Measurements from ENCODE around the gene ATXN10. TPM values are rescaled to one million over a fixed set of nuclear protein-coding genes. Genes with fewer than 3 reads are reported as not detected.

ATXN10 gene
- total RNA-seq, 2 experiments from 2014 or later, result 43.8 to 48.0 TPM

DNA sequence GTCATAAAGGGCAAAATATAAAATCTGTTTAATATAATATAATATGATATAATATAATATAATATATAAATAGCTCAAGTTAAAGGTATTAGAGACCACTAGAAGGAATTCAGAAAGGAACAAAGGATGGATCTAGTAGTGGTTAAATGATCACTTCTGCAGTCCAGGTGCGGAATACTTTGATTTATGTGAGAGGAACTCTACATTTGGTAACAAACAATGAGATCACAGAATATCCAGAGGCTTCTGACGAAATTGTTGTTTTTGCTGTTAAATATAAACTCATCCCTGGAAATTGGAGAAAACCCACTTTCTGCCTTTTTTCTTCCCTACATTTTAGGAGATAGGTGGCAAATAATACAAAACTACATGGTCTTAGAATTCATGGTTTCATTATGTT is 36.0 kb downstream of the ATXN10 start:
- Mint-ChIP-seq H3K27ac (no peak overlapping the region), H3K9me3 (no peaks in the 10 kb centered on the region), H3K36me3 (ENCODE audit: low read depth) (peaks cover 90% of the 10 kb centered on the region), H3K4me3 (no peak overlapping the region), H3K4me1 (ENCODE audit: low read depth) (peaks cover 21% of the 10 kb centered on the region), H3K27me3 (no peaks in the 10 kb centered on the region)
- no peak for DNase-seq
- Histone ChIP-seq H3K9me3 (ENCODE audit: control insufficient read depth in 1 of 2, insufficient read depth in 1 of 2, low read length in 2 of 2) (no peaks in the 10 kb centered on the region), H3K27ac (ENCODE audit: low read depth in 1 of 2, low read length in 2 of 2) (no peak overlapping the region), H3K4me3 (ENCODE audit: low read length) (no peak overlapping the region), H3K36me3 (ENCODE audit: insufficient read depth, low read length) (peaks cover 48% of the 10 kb centered on the region), H3K27me3 (ENCODE audit: control insufficient read depth in 1 of 2, insufficient read depth in 2 of 2, low read length in 2 of 2) (no peaks in the 10 kb centered on the region), H3K4me1 (ENCODE audit: insufficient read depth, low read length) (no peaks in the 10 kb centered on the region)
- intact Hi-C loops (cut with DNase I, micrococcal nuclease), result no loop called here
- TF ChIP-seq, protein P1, sequence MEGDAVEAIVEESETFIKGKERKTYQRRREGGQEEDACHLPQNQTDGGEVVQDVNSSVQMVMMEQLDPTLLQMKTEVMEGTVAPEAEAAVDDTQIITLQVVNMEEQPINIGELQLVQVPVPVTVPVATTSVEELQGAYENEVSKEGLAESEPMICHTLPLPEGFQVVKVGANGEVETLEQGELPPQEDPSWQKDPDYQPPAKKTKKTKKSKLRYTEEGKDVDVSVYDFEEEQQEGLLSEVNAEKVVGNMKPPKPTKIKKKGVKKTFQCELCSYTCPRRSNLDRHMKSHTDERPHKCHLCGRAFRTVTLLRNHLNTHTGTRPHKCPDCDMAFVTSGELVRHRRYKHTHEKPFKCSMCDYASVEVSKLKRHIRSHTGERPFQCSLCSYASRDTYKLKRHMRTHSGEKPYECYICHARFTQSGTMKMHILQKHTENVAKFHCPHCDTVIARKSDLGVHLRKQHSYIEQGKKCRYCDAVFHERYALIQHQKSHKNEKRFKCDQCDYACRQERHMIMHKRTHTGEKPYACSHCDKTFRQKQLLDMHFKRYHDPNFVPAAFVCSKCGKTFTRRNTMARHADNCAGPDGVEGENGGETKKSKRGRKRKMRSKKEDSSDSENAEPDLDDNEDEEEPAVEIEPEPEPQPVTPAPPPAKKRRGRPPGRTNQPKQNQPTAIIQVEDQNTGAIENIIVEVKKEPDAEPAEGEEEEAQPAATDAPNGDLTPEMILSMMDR (IDR thresholded peaks at IDR 0.05), result no peak
- ATAC-seq (ENCODE audit: poor library complexity), result no peak
- ChIA-PET POLR2A (no interaction called here), CTCF (no interaction called here)

DNA sequence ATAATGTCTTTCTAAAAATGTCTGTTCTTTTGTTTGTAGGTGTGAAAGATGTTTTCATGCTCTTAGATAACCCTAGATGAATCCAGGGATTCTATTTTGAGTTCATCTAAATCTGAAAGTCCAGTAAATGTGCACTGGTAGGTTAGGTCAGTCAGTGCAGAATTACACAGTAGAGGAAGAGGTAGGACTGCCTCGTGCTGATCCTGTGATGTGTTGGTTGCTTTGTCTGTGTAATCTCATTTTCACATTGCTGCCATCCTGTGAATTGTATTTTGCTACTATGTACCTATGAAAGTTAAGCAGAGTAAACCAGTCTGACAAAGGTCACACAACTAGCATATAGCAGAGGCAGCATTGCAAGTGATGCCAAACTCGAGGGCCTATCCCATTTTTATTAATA is 36.5 kb downstream of the ATXN10 start:
- Mint-ChIP-seq H3K9me3 (no peaks in the 10 kb centered on the region), H3K4me3 (no peak overlapping the region), H3K4me1 (ENCODE audit: low read depth) (peaks cover 21% of the 10 kb centered on the region), H3K27ac (no peak overlapping the region), H3K36me3 (ENCODE audit: low read depth) (peaks cover 88% of the 10 kb centered on the region), H3K27me3 (no peaks in the 10 kb centered on the region)
- DNase-seq (no peak), ATAC-seq (ENCODE audit: poor library complexity) (no peak)
- Histone ChIP-seq H3K4me3 (ENCODE audit: low read length) (no peak overlapping the region), H3K27ac (ENCODE audit: low read depth in 1 of 2, low read length in 2 of 2) (no peak overlapping the region), H3K4me1 (ENCODE audit: insufficient read depth, low read length) (no peaks in the 10 kb centered on the region), H3K9me3 (ENCODE audit: control insufficient read depth in 1 of 2, insufficient read depth in 1 of 2, low read length in 2 of 2) (no peaks in the 10 kb centered on the region), H3K27me3 (ENCODE audit: control insufficient read depth in 1 of 2, insufficient read depth in 2 of 2, low read length in 2 of 2) (no peaks in the 10 kb centered on the region), H3K36me3 (ENCODE audit: insufficient read depth, low read length) (peaks cover 45% of the 10 kb centered on the region)
- ChIA-PET CTCF (no interaction called here), POLR2A (no interaction called here)
- intact Hi-C loops (cut with DNase I, micrococcal nuclease), result no loop called here
- TF ChIP-seq, protein P1 (IDR thresholded peaks at IDR 0.05), result no peak

- no peak overlapping the region for H3K27ac ChIP-seq (ENCODE audit: low read depth in 1 of 2, low read length in 2 of 2)
- intact Hi-C loops (cut with DNase I, micrococcal nuclease), result no loop called here
- ChIA-PET POLR2A (no interaction called here), CTCF (no interaction called here)
- H3K27me3 Mint-ChIP-seq, result no peaks in the 10 kb centered on the region
- H3K4me3 ChIP-seq (ENCODE audit: low read length), result no peak overlapping the region
- H3K9me3 Mint-ChIP-seq, result no peaks in the 10 kb centered on the region
- no peak for ATAC-seq (ENCODE audit: poor library complexity)
- H3K4me3 Mint-ChIP-seq, result no peak overlapping the region
- H3K4me1 ChIP-seq (ENCODE audit: insufficient read depth, low read length), result no peaks in the 10 kb centered on the region
- TF ChIP-seq, protein P1 (IDR thresholded peaks at IDR 0.05), result no peak
- H3K27me3 ChIP-seq (ENCODE audit: control insufficient read depth in 1 of 2, insufficient read depth in 2 of 2, low read length in 2 of 2), result no peaks in the 10 kb centered on the region
- H3K9me3 ChIP-seq (ENCODE audit: control insufficient read depth in 1 of 2, insufficient read depth in 1 of 2, low read length in 2 of 2), result no peaks in the 10 kb centered on the region
- H3K36me3 Mint-ChIP-seq (ENCODE audit: low read depth), result peaks cover 86% of the 10 kb centered on the region
- no peak for DNase-seq
- peaks cover 21% of the 10 kb centered on the region for H3K4me1 Mint-ChIP-seq (ENCODE audit: low read depth)
- H3K27ac Mint-ChIP-seq, result no peak overlapping the region
- peaks cover 41% of the 10 kb centered on the region for H3K36me3 ChIP-seq (ENCODE audit: insufficient read depth, low read length)
Observed at GRCh38 chr22:45709060-45709739, 37.6 kb downstream of the ATXN10 start.
